HG03135 (cell line): ENCODE data around the gene ZNF26.
"Not testable (repeated sequence)": the region's sequence is repeated elsewhere in the genome, so short reads cannot be mapped to it uniquely, and the experiment has no call there.

Source experiments
- ATAC-seq: cut with Tn5 transposase; IDR thresholded peaks from one replicate; pipeline ENCODE4 v1.9.1; 2021; ENCODE audit warnings: mild to moderate bottlenecking, moderate library complexity; ENCODE audit not compliant: unreplicated experiment

ZNF26 gene

GRCh38 chr12:132955094-132956010 lies 30.8 kb upstream of the ZNF26 start:
- peak; percentile 28 for ATAC-seq

DNA sequence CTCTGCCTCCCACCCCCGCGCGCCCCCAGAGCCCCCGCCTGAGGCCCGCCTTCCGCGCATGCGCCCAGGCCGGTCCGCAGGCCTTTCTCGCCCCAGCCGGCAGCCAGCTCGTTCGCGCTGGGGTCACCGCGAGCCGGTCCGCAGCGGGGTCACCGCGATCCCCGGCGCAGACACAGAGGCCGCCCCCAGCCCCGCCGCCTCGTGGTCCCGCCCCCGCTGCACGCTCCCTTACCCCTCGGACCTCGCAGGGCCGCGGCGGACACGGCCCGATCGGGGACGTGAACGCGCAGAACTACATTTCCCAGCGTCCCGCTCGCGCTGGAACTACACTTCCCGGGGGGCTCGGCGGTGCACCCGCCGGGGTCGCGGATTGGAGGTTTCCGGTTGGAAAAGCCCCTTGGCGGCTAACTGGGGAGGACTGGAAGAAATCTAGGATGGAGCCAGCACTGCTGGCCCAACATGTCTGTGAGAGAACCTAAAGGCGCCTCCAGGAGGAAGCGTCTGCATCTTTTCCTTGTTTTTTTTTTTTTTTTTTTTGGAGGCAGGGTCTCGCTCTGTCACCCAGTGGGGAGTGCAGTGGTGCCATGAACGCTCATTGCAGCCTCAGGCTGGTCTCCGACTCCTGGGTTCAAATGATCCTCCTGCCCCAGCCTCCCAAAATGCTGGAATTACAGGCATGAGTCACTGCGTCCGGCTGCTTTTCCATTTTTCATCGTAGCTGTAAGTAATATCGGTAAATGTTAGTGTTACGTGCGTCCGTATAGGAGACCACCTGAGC lies 30.0 kb upstream of the ZNF26 start, which contains the start of gene ZNF605:
TSS of gene ZNF605 (minus strand) at position 296 of the 778 bp plus-strand sequence. CDS start 10,671 bp downstream, outside the sequence.
- peak; percentile 93 for ATAC-seq

GRCh38 chr12:132961790-132962189 lies 24.4 kb upstream of the ZNF26 start:
- ATAC-seq, result not testable (repeated sequence)

DNA sequence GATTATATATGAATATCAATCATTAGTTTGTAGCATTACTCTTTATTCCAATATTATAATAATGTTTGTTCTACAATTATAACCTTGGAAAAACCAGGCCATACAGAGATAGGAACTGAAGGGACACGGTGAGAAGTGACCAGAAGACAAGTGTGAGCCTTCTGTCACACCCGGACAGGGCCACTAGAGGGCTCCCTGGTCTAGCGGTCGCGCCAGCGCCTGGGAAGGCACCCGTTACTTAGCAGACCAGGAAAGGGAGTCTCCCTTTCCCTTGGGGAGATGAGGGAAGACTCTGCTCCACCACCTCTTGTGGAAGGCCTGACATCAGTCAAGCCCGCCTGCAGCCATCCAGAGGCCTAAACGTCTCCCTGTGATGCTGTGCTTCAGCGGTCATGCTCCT lies 22.2 kb upstream of the ZNF26 start:
- ATAC-seq, result not testable (repeated sequence)

GRCh38 chr12:132965796-132966195 lies 20.4 kb upstream of the ZNF26 start:
- ATAC-seq, result no peak

DNA sequence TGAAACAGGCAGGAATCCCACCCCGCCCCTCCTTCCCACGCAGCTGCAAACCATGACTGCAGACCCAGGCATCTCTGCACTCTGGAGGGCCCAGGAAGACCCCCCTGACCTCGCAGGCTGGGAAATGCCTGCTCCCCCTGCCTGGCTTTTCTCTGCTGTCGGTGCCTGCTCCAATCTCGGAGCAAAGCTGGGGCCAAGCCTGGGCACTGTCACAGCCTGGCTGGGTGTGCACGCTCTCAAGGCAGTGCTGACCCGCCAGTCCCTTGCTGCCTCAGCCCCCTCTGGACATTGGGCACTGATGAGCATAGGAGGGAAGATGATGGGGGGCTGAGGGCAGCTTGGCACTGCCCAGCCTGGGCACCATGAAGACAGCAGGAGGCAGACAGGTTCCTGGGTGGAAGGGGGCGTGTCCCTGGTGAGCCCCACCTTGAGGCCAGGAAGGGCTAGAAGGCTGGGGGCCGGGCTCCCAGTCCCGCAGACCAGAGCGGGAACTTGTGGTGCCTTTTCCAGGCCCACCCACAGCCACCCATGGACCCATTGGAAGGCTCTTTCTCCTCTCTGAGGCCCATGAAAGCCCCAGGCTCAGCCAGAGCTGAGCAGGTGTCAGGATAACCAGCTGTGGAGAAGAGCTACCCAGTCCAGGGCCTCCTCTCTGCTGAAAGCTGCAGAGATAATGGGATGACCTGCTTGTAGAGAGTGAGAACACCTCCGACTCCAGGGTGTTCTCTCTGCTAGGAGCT lies 19.3 kb upstream of the ZNF26 start:
- no peak for ATAC-seq

GRCh38 chr12:132967736-132968135 lies 18.4 kb upstream of the ZNF26 start:
- no peak for ATAC-seq

DNA sequence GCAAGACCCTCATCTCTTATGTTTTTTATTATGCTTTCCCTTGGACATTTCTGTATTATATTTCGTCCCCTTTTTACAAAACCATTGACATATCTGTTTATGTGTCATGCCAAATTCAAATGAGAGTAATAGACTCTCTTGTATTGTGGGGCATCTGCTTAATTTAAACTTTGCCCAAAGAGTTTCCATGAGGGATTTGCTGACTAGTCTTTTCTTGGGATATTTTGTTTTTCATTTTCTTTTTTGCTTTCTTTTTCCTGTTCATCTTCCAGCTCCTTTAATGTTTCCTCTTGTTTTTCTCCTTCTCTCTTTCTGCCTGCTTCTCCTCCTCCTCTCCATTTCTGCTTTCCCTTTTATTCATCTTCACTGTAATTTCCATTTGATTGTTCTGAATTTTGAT lies 13.8 kb upstream of the ZNF26 start:
- ATAC-seq, result no peak

DNA sequence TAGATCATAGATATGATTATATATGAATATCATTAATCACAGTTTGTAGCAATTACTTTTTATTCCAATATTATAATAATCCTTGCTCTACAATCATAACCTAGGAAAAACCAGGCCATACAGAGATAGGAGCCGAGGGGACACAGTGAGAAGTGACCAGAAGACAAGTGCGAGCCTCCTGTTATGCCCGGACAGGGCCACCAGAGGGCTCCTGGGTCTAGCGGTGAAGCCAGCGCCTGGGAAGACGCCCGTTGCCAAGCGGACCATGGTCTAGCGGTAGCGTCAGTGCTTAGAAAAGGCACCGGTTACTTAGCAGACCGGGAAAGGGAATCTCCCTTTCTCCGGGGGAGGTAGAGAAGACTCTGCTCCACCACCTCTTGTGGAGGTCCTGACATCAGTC lies 9.3 kb upstream of the ZNF26 start:
- not testable (repeated sequence) for ATAC-seq

GRCh38 chr12:132986885-132987225 lies 688 bp downstream of the ZNF26 start:
- no peak for ATAC-seq

DNA sequence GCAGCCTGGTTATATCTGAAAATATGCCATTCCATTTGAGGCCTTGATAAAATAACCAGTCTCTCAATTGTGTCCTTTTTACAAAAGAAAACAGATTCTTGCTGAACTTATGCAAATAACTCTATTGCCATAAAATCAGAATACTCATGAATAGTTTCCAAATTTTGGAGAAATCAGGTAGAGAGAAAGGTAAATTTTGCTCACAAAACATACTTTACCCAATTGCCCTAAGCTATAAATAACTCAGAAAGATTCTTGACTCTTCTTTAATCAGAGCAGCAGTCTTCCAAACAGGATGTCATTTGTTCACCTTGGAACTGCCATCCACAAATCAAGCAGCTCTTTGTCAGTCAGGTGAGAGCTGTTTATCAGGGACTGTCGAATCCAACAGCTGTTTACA lies 12.6 kb downstream of the ZNF26 start:
- no peak for ATAC-seq

DNA sequence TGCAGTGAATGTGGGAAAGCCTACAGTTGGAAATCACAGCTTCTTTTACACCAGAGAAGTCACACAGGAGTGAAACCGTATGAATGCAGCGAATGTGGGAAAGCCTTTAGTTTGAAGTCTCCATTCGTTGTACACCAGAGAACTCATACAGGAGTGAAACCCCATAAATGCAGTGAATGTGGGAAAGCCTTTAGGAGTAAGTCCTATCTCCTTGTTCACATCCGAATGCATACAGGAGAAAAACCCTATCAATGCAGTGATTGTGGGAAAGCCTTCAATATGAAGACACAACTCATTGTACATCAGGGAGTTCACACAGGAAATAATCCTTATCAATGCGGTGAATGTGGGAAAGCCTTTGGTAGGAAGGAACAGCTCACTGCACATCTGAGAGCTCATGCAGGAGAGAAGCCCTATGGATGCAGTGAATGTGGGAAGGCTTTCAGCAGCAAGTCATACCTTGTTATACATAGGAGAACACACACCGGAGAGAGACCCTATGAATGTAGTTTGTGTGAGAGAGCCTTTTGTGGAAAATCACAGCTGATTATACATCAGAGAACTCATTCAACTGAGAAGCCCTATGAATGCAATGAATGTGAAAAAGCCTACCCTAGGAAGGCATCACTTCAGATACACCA lies 24.6 kb downstream of the ZNF26 start:
- no peak for ATAC-seq

GRCh38 chr12:133023566-133023965 lies 37.4 kb downstream of the ZNF26 start:
- ATAC-seq, result no peak

DNA sequence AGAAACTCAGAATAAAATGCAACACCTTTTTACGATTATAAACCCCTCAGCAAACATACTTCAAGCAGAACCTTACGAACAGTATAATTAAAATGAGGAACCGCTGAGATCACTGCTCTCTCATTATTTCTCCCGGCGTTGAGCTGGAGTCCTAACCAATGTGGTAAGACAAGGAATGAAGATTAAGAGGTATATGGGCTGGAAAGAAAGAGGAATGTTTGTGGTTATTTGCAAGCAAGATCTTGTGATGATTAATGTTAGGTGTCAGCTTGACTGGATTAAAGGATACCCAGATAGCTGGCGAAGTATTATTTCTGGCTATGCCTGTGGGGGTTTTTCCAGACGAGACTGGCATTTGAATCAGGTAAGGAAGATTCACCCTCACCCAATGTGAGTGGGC lies 40.8 kb downstream of the ZNF26 start:
- ATAC-seq, result no peak

- peak; percentile 92 for ATAC-seq
Observed at GRCh38 chr12:133037207-133038005, 51.2 kb downstream of the ZNF26 start, which contains the start of gene ZNF84. ZNF84 (plus strand) TSS chr12:133037509; CDS start chr12:133041468, 3,959 bp downstream.

- no peak for ATAC-seq
Observed at GRCh38 chr12:133038118-133038709, 52.0 kb downstream of the ZNF26 start.

- ATAC-seq, result no peak
Observed at GRCh38 chr12:133046698-133047097, 60.5 kb downstream of the ZNF26 start.

DNA sequence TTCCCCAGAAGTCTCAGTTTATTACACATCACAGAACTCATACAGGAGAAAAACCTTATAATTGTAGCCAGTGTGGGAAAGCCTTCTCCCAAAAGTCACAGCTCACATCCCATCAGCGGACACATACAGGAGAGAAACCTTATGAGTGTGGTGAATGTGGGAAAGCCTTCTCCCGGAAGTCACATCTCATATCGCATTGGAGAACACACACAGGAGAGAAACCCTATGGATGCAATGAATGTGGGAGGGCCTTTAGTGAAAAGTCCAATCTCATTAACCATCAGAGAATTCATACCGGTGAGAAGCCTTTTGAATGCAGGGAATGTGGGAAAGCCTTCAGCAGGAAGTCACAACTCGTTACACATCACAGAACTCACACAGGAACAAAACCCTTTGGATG lies 71.3 kb downstream of the ZNF26 start:
- ATAC-seq, result no peak
